Stomach (tissue), 9 donors: ENCODE results near the gene CRYBB3. TPM values are rescaled to one million over a fixed set of nuclear protein-coding genes. Genes with fewer than 3 reads are reported as not detected.

Experiments
- DNase-seq, 2 donors: peaks; one replicate each; pipeline versions ENCODE4 v3.0.0 to v3.0.0-alpha.2; 2013 to 2019
- H3K27ac ChIP-seq, 5 donors: fragments of 200-600 bp in 4 of 5; sonication (generic) in 4 of 5; one replicate each; pipeline ENCODE4 v1.5.1; 2013 to 2019; ENCODE audit warnings: mild to moderate bottlenecking in 1 of 5, moderate library complexity in 1 of 5
- H3K27me3 ChIP-seq, 3 donors: fragments of 200-600 bp; sonication (generic); one replicate each; pipeline ENCODE4 v1.5.1; 2017 to 2019; ENCODE audit warnings: mixed run types in 1 of 3
- H3K36me3 ChIP-seq, 4 donors: fragments of 200-600 bp; sonication (generic); 1 replicate in 3 of 4; 2 replicates in 1 of 4; pipeline ENCODE4 v1.5.1; 2016 to 2019
- H3K4me1 ChIP-seq, 4 donors: fragments of 200-600 bp; sonication (generic); one replicate each; pipeline ENCODE4 v1.5.1; 2016 to 2019
- H3K4me3 ChIP-seq, 4 donors: fragments of 200-600 bp; sonication (generic) in 3 of 4; one replicate each; pipeline ENCODE4 v1.5.1; 2016 to 2019; ENCODE audit warnings: mild to moderate bottlenecking in 1 of 4
- H3K9me3 ChIP-seq, 4 donors: fragments of 200-600 bp; sonication (generic); one replicate each; pipeline ENCODE4 v1.5.1; 2016 to 2019
- EP300 ChIP-seq: sonication (generic); formaldehyde crosslinking; IDR thresholded peaks from one replicate; pipeline ENCODE4 v1.6.1; 2017; ENCODE audit warnings: antibody characterized with exemption
- POLR2A ChIP-seq, 4 donors: fragments of 450-650 bp; IDR thresholded peaks; one replicate each; pipeline ENCODE4 v1.6.1; 2016; ENCODE audit warnings: antibody characterized with exemption in 4 of 4, control low read depth in 2 of 4, mild to moderate bottlenecking in 1 of 4, moderate library complexity in 1 of 4
- POLR2AphosphoS5 ChIP-seq, 3 donors: sonication (generic); formaldehyde crosslinking; IDR thresholded peaks; one replicate each; pipeline ENCODE4 v1.6.1; 2016; ENCODE audit warnings: antibody characterized with exemption in 3 of 3
- WGBS, 5 donors: extraction: QIAGEN DNeasy Blood & Tissue Kit in 3 of 5; methylation state at CpG; one replicate each; pipeline versions ENCODE4 v1.1.5 to v1.1.7; 2013 to 2018; 5-methylcytosine and 5-hydroxymethylcytosine counted together
- intact Hi-C: fragments of 100-400 bp; cut with DNase I; formaldehyde crosslinking; loops from one replicate; pipeline ENCODE4 v1.15.1; 2023; ENCODE audit warnings: low total_unique reads
- polyA plus RNA-seq, 3 donors: library from polyadenylated mRNA; stranded (reverse); fragments of 200-250 nt; gene quantifications; one replicate each; pipeline ENCODE4 v1.2.3, GENCODE V29; 2013
- total RNA-seq, 5 donors: library from RNA; depleted of rRNA; stranded (reverse); fragments of >200 nt; gene quantifications; one replicate each; pipeline versions ENCODE4 v1.1.0 to v1.2.3, GENCODE V29; 2014 to 2016
- TF ChIP-seq, protein P1 (sequence below), 7 experiments: fragments of 450-650 bp in 4 of 7; fragments of 200-600 bp in 3 of 7; sonication (generic) in 3 of 7; IDR thresholded peaks; one replicate each; pipeline ENCODE4 v1.5.1; 2016 to 2019; ENCODE audit warnings: antibody characterized with exemption in 7 of 7, control low read depth in 2 of 7, mild to moderate bottlenecking in 1 of 7
- donor health status: healthy with polysubstance abuse.
- donor health status: Bipolar disorder and iron deficiency.
- donor health status: healthy.

Gene CRYBB3
- total and polyA plus RNA-seq, 8 donors, result 0.33 TPM; not detected in 7

DNA sequence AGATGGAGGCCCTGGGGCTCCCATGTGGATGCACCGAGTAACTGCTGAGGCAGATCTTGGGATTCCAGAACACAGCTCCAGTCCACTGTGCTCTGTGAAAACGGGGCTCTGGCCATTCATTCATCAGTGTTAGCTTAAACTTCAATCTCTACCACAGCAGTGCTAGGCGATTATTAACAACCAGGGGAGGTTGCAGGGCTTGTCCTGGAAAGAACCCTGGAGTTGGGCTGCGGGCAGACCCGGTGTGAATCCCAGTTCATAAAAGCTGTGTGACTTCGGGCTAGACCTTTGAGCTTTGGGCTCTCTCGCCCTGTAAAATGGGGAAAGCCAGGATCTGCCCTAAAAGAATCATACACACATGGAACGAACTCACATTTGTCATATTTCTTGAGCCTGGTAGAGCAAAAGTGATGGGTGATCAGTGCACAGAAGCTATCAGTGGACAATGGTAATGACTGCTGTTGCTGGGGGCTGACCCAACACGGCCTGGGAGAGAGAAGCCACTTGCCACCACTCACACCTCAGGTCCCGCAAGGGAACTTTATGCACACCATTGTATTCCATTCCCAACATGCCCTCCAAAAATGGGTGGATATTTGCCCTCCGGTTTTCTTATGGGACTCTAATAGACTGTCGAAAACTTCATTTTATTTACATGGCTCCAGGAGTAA lies 15.6 kb upstream of the CRYBB3 start:
- WGBS, 5 donors, result 90 to 93% (median 91%) methylated on average over 12 of the region's 12 CpGs
- no peak overlapping the region for H3K27ac ChIP-seq
- H3K9me3 ChIP-seq, result peaks cover 0 to 12% (median 0%) of the 10 kb centered on the region in 4 donors
- intact Hi-C loops, result no loop called here
- H3K4me3 ChIP-seq, result no peak overlapping the region
- no peak for DNase-seq
- H3K4me1 ChIP-seq, result no peaks in the 10 kb centered on the region
- no peaks in the 10 kb centered on the region for H3K27me3 ChIP-seq
- peaks cover 39 to 90% (median 85%) of the 10 kb centered on the region in 4 donors for H3K36me3 ChIP-seq
- TF ChIP-seq, protein P1, sequence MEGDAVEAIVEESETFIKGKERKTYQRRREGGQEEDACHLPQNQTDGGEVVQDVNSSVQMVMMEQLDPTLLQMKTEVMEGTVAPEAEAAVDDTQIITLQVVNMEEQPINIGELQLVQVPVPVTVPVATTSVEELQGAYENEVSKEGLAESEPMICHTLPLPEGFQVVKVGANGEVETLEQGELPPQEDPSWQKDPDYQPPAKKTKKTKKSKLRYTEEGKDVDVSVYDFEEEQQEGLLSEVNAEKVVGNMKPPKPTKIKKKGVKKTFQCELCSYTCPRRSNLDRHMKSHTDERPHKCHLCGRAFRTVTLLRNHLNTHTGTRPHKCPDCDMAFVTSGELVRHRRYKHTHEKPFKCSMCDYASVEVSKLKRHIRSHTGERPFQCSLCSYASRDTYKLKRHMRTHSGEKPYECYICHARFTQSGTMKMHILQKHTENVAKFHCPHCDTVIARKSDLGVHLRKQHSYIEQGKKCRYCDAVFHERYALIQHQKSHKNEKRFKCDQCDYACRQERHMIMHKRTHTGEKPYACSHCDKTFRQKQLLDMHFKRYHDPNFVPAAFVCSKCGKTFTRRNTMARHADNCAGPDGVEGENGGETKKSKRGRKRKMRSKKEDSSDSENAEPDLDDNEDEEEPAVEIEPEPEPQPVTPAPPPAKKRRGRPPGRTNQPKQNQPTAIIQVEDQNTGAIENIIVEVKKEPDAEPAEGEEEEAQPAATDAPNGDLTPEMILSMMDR (IDR thresholded peaks at IDR 0.05), result no peak
- TF ChIP-seq POLR2AphosphoS5 (IDR thresholded peaks at IDR 0.05) (no peak), POLR2A (IDR thresholded peaks at IDR 0.05) (no peak), EP300 (no peak)

GRCh38 chr22:25186140-25186539 lies 13.5 kb upstream of the CRYBB3 start:
- no peak overlapping the region for H3K27ac ChIP-seq
- 87 to 97% (median 94%) methylated on average over 3 of the region's 3 CpGs for WGBS, 5 donors
- intact Hi-C loops, result no loop called here
- H3K9me3 ChIP-seq, result no peaks in the 10 kb centered on the region
- no peaks in the 10 kb centered on the region for H3K27me3 ChIP-seq
- H3K4me3 ChIP-seq, result no peak overlapping the region
- peaks cover 45 to 90% (median 87%) of the 10 kb centered on the region in 4 donors for H3K36me3 ChIP-seq
- no peak for DNase-seq
- no peaks in the 10 kb centered on the region for H3K4me1 ChIP-seq
- no peak for TF ChIP-seq POLR2A (IDR thresholded peaks at IDR 0.05)
- TF ChIP-seq EP300, result no peak
- TF ChIP-seq POLR2AphosphoS5 (IDR thresholded peaks at IDR 0.05), result no peak
- TF ChIP-seq, protein P1 (IDR thresholded peaks at IDR 0.05), result no peak

DNA sequence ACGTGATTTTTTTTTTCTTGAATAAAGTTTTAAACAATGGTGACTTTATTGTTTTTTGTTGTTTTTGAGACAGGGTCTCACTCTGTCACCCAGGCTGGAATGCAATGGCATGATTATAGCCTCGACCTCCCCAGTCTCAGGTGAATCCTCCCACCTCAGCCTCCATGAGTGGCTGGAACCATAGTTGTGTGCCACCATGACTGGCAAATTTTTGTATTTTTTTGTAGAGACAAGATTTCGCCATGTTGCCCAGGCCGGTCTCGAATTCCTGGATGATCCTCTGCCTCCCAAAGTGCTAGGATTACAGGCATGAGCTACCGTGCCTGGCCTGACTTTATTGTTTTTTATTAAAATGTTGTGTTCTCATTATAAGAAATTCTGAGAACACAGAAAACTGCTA lies 12.2 kb upstream of the CRYBB3 start:
- TF ChIP-seq POLR2AphosphoS5 (IDR thresholded peaks at IDR 0.05) (no peak), EP300 (no peak), POLR2A (IDR thresholded peaks at IDR 0.05) (no peak)
- TF ChIP-seq, protein P1 (IDR thresholded peaks at IDR 0.05), result no peak

GRCh38 chr22:25192406-25192805 lies 7.3 kb upstream of the CRYBB3 start:
- TF ChIP-seq, protein P1 (IDR thresholded peaks at IDR 0.05), result no peak
- TF ChIP-seq POLR2A (IDR thresholded peaks at IDR 0.05) (no peak), POLR2AphosphoS5 (IDR thresholded peaks at IDR 0.05) (no peak), EP300 (no peak)

More for the DNA sequence above, 12.2 kb upstream of the CRYBB3 start:
- intact Hi-C loops, result no loop called here
- Histone ChIP-seq H3K9me3 (no peaks in the 10 kb centered on the region), H3K27ac (no peak overlapping the region), H3K4me3 (no peak overlapping the region), H3K36me3 (peaks cover 50 to 94% (median 91%) of the 10 kb centered on the region in 4 donors), H3K27me3 (no peaks in the 10 kb centered on the region), H3K4me1 (no peaks in the 10 kb centered on the region)
- WGBS, 5 donors, result 86 to 94% (median 87%) methylated on average over 6 of the region's 6 CpGs
- no peak for DNase-seq

More at GRCh38 chr22:25192406-25192805, 7.3 kb upstream of the CRYBB3 start:
- intact Hi-C loops, result no loop called here
- Histone ChIP-seq H3K27me3 (no peaks in the 10 kb centered on the region), H3K27ac (no peak overlapping the region), H3K4me3 (no peak overlapping the region), H3K9me3 (no peaks in the 10 kb centered on the region), H3K4me1 (no peaks in the 10 kb centered on the region), H3K36me3 (peaks cover 25 to 95% (median 93%) of the 10 kb centered on the region in 4 donors)
- no peak for DNase-seq
- 84 to 91% (median 89%) methylated on average over 12 of the region's 12 CpGs for WGBS, 5 donors
